Measurements from ENCODE around the gene PCCA. TPM values are rescaled to one million over a fixed set of nuclear protein-coding genes. Genes with fewer than 3 reads are reported as not detected.

The PCCA gene
- polyA plus RNA-seq, 1 of the 3 experiments (the other 2 are of a cell fraction) = 7.3 TPM

GRCh38 chr13:100518394-100519062 is 429.6 kb downstream of the PCCA start (continued):
- TF ChIP-seq USF2 (IDR thresholded peaks at IDR 0.05; ENCODE audit: borderline replicate concordance, low read depth, low read length) = no peak

- Histone ChIP-seq H3K36me3 (replicated peaks in 1 of 2; ENCODE audit: control insufficient read depth in 1 of 2, insufficient read depth in 2 of 2, low read length in 1 of 2) (peaks cover 2 to 5% of the 10 kb centered on the region in 2 experiments), H3K4me2 (no peak overlapping the region), H4K20me1 (ENCODE audit: insufficient read depth) (no peaks in the 10 kb centered on the region), H3K9me3 (no peaks in the 10 kb centered on the region), H3K79me2 (ENCODE audit: insufficient read depth) (no peaks in the 10 kb centered on the region), H3K27me3 (ENCODE audit: insufficient read depth) (no peaks in the 10 kb centered on the region), H3K4me1 (ENCODE audit: control insufficient read depth in 1 of 2, insufficient read depth in 2 of 2, low read depth in 1 of 2, low read length in 1 of 2) (peaks cover 6 to 7% of the 10 kb centered on the region in 2 experiments; a peak in 2 of 4 replicates), H2AFZ (ENCODE audit: low read depth) (no peak overlapping the region), H3K27ac (ENCODE audit: low read depth in 2 of 2, low read length in 1 of 2) (no peak overlapping the region), H3K9ac (no peak overlapping the region), H3F3A (replicated peaks; ENCODE audit: insufficient read depth) (no peaks in the 10 kb centered on the region), H3K4me3 (ENCODE audit: low read depth in 2 of 2, low read length in 1 of 2) (no peak overlapping the region), H3K9me2 (no peaks in the 10 kb centered on the region)
- WGBS (ENCODE audit: low lambda C conversion rate) = 95% methylated on average over 9 of the region's 9 CpGs
- CTCF ChIA-PET = interaction anchor here (1.6 to 1.9 kb wide), 2 partner anchors 10 to 42 kb away, joined by 4 to 8 read pairs; no protein-coding TSS in a partner anchor
- POLR2A ChIA-PET = no interaction called here
- TF ChIP-seq EZH2phosphoT487 (IDR thresholded peaks at IDR 0.05; ENCODE audit: borderline replicate concordance, low read depth) = no peak
- no peak for TF ChIP-seq CTCF (IDR thresholded peaks at IDR 0.05)
- TF ChIP-seq YY1 (IDR thresholded peaks at IDR 0.05; ENCODE audit: low read depth) = no peak
- TF ChIP-seq JUND (IDR thresholded peaks at IDR 0.05) = no peak
- no peak for TF ChIP-seq RAD21 (IDR thresholded peaks at IDR 0.05; ENCODE audit: low read length)
- TF ChIP-seq TEAD4 (IDR thresholded peaks at IDR 0.05; ENCODE audit: borderline replicate concordance, insufficient read depth) = no peak
- no peak for TF ChIP-seq USF2 (IDR thresholded peaks at IDR 0.05; ENCODE audit: borderline replicate concordance, low read depth, low read length)
- no peak for TF ChIP-seq NRF1 (IDR thresholded peaks at IDR 0.05; ENCODE audit: low read depth, low read length)
- no peak for TF ChIP-seq FOSL2 (IDR thresholded peaks at IDR 0.05; ENCODE audit: borderline replicate concordance, low read depth)
- no peak for TF ChIP-seq IRF3 (IDR thresholded peaks at IDR 0.05; ENCODE audit: low read depth, low read length)
- TF ChIP-seq SMC3 (IDR thresholded peaks at IDR 0.05; ENCODE audit: low read depth, low read length) = no peak
- TF ChIP-seq RXRA (IDR thresholded peaks at IDR 0.05; ENCODE audit: borderline replicate concordance, low read depth) = no peak
- no peak for TF ChIP-seq TAF1 (IDR thresholded peaks at IDR 0.05; ENCODE audit: borderline replicate concordance, low read depth, low read length)
- DNase-seq = no peak
Measured at GRCh38 chr13:100519626-100520025, 430.7 kb downstream of the PCCA start.
